Left renal pelvis (tissue), 4 donors: ENCODE measurements around the gene KCTD2. TPM values are rescaled to one million over a fixed set of nuclear protein-coding genes. Genes with fewer than 3 reads are reported as not detected.

Experiments used
- DNase-seq, 4 donors: peaks; one replicate each; pipeline ENCODE4 v3.0.0-alpha.2; 2013; ENCODE audit warnings: low read depth in 4 of 4, low spot score in 3 of 4
- polyA plus RNA-seq, 4 donors: library from polyadenylated mRNA; unstranded; fragments of 120-200 nt; gene quantifications; one replicate each; pipeline ENCODE4 v1.2.1, GENCODE V29; 2013; ENCODE audit not compliant: insufficient read length in 4 of 4

The KCTD2 gene
- polyA plus RNA-seq, 4 donors, result 27.8 to 36.6 (median 31.1) TPM

DNA sequence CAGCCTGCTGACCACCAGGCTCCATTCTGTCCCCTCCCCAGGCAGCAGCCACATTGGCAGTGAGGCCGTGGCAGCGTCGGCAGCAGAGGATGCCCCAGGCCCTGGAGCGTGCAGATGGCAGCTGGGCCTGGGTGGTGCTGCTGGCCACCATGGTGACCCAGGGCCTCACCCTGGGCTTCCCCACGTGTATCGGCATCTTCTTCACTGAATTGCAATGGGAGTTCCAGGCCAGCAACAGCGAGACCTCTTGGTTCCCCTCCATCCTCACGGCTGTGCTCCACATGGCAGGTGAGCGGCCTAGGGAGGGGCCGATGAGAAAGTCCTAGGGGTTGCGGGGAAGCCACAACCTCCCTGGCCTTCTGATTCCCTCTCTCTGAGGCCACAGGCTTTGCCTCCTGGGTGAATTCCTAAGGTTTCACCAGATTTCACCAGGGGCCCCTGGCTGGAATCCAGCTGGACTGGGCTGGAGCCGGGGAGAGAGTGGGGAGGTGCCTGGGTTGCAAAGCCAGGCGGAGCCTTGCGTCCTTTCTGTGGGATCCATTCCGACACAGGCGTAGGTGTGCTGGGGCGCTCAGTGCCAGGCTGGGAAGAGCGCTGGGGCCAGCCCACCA is 46.6 kb downstream of the KCTD2 start:
- no peak for DNase-seq

DNA sequence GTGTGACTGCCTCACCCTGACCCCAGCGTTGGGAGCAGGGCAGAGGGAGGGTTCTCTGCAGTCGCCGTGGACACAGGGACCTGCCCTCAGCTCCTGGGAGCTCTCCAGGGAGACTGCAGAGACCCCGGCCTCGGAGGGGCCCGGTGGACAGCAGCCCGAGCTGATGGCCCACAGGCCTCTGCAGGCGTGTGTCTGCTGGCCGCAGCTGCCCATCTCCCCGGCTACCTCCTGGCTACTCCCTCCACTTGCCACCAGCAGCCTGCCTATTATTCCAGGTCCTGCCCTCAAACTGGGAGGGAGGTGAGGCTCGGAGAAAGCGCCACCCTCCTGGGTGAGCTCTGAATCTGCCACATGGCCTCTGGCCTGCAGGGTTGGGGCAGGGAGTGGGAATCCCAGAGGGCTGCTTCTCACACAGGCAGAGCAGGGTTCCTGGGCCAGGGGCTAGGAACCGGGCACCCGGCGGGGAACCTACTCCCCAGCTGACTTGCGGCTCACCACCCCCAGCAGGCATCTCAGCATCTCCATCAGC is 47.9 kb downstream of the KCTD2 start:
- DNase-seq, result no peak

DNA sequence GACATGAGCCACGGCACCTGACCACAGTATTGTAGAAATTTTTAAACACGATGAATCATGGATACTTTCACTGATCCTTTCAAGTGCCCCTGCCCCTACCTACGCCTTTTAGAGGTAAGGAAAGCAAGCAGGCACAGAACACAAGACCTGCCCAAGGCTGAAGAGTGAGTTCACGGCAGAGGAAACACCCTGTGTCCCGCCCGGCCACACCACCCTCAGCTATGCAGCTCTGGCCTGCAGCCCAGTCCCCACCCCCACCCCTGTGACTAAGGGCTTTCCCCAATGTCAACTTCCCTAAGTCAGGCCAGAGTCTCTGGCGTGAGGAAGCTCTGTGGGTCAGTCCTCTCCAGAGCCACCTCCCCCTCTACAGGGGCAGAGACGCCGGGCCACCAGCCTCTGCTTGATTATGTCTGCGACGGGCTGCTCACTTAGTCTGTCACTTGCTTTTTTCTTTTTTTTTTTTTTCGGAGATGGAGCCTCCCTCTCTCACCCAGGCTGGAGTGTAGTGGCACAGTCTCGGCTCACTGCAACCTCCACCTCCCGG is 49.1 kb downstream of the KCTD2 start:
- DNase-seq, result no peak

DNA sequence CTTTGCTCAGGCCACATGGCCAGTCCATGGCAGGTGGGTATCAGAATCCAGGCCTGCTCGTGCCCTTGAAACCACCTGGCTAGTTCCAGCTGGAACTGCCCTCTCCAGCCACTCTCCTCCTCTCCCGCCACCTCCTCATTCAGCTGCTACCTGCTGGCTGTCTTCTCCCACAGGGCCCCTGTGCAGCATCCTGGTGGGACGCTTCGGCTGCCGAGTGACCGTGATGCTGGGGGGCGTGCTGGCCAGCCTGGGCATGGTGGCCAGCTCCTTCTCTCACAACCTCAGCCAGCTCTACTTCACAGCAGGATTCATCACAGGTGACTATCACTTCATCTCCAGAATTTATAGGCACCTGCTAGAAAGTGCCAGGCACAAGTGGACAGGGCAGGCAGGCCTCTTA is 50.8 kb downstream of the KCTD2 start:
- DNase-seq, result no peak

DNA sequence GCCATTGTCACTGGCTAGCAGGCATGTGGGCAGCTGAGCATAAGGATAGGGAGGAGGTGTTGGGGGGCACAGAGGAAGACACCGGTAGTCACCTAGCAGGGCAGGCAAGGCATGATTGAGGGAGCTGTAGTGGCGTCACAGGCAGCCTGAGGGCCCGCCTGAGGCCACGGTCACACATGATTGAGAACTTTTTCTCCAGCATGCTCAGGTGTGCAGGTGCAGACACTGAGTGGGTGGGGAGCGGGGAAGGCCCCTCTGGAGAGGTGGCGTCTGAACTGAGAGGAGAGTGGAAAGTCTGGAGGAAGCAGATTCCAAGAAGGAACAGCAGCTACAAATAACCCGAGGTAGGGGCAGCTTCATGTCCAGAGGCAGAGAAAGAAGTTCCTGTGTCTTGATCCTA is 51.8 kb downstream of the KCTD2 start:
- DNase-seq, result no peak

DNA sequence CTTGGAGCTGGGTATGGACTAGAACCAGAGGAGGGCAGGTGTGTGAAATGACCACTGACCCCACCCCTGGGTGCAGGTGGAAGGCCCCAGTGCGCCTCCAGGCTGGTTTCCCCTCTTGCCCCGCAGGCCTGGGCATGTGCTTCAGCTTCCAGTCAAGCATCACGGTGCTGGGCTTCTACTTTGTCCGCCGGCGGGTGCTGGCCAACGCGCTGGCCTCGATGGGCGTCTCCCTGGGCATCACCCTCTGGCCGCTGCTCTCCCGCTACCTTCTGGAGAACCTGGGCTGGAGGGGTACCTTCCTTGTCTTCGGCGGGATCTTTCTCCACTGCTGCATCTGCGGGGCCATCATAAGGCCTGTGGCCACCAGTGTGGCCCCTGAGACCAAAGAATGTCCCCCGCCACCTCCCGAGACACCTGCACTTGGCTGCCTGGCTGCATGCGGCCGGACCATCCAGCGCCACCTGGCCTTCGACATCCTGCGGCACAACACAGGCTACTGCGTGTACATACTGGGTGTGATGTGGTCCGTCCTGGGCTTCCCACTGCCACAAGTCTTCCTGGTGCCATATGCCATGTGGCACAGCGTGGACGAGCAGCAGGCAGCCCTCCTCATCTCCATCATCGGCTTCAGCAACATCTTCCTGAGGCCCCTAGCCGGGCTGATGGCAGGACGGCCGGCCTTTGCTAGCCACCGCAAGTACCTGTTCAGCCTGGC is 53.0 kb downstream of the KCTD2 start:
- no peak for DNase-seq

DNA sequence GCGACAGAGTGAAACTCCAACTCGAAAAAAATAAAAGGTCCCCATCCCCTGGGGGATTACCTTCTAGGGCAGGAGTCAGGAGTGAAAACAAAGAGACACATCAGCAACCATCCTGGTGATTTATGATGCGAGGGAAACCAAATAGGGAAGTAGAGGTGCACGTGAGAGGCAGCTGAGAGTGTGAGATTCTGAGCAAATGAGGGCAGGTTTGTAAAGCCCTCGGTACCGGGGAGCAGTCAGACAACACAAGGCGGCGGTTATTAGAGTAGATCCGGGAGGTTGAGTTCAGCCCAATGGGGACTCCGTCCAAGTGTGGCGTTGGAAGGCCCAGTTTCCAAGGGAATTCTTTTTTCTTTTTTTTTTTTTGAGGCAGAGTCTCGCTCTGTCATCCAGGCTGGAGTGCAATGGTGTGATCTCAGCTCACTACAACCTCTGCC is 55.4 kb downstream of the KCTD2 start:
- no peak for DNase-seq

DNA sequence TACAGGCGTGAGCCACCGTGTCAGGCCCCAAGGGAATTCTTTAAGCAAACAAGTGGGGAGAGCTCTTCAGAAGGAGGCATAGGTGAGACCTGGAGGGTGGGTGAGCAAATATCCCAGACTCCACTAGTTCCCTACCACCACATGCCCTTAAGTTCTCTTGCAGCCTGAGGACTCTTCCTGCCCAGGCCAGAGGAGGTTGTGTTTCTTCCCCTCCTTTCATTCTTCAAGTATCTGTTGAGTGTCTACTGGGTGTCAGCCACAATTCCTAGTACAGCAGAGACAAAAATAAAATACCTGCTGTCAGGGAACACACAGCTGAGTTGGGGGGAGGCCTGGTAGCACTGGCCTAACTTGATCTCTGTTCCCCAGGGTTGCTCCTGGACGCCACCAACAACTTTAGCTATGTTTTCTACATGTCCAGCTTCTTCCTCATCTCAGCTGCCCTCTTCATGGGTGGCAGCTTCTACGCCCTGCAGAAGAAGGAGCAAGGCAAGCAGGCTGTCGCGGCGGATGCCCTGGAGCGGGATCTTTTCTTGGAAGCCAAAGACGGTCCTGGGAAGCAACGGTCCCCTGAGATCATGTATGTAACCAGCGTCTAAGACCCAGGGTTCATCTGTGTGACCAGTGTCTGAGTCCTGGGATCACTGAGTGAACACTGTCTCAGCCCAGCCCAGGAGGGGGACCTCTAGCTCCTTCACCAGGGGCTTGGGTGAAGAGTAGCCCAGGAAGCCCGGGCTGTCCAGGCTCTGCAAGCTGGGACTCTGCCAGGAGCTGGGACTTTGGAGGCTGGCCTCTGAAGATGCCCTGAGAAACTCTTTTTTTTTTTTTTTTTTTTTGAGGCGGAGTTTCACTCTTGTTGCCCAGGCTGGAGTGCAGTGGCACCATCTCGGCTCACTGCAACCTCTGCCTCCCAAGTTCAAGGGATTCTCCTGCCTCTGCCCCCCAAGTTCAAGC is 56.9 kb downstream of the KCTD2 start:
- no peak for DNase-seq

DNA sequence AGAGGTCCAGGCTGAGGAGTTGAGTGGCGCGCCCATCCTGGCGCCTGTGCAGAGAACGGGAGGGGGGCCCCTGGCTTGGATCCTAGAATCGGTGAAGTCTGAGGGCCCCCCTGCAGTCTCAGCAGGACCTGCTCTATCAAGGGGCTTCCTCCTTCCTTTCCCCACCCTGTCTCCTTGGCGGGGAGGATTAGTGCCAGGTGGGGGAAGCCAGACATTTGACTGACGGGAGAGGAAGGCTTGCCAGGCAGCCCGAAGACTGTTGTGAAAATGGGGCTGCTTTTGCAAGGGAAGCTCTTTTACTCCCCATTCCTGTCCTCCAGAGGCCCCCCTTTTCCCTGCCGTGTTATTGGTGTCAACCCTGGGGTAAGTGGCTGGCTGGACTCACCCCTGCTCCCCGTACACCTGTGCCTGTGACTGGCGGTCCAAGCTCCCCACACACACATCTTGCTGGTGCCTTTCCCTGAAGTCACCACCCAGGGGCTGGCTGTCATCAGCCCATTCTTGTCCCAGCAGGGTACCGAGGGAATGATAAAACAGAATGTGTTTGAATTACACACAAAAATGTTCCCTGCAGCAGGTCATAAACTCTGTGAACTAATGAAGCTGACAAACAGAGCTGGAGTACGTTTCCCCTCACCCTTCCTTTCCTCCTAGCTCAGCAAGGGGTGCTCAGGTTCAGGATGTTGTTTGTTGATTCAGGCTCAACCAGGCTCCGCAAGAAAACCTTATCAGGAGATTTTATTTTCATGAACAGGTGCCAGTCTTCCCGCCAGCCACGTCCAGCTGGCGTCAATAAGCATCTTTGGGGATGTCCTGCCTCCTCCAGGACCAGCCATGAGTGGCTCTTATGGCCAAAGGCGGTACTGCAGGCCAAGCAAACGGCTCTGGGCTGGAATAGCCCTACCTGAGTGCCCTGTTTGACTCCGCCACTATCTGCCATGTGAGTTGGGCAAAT is 58.4 kb downstream of the KCTD2 start:
- DNase-seq, result no peak

DNA sequence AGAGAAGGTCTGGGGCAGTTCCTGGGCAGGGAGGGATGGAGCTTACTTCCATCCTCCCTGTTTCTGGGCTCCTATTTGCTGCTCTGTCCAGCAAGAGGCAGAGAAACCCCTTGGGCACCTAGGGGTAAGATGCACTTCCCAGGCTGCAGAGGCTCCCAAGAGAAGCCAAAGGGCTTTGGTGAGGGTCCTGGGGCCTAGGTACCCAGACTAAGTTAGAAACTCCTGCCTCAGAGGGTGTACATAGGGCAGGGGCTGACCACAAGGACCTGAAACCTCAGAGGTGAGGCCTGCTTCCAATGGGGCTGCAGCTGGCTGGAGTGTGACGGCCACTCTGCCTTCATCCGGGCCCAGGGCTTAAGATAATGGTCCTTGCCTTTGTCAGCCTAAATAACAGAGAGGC is 61.2 kb downstream of the KCTD2 start:
- no peak for DNase-seq

DNA sequence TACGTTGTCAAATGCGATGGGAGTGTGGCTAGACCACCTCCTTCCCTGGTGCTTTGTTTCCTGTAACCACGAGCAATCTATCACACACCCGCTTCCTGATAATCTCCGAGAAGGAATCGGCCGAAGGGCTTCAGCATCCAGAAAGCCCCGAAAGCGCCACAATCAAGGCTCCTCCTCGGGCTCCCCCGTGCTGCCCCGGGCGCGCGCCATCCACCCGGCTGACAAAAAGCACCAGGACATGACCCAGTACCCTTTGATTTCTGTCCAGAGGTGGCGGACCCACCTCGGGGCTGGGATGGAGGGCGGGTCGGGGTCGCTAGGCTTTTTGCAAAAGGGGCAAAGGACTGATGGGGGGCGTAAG is 62.0 kb downstream of the KCTD2 start:
- no peak for DNase-seq

DNA sequence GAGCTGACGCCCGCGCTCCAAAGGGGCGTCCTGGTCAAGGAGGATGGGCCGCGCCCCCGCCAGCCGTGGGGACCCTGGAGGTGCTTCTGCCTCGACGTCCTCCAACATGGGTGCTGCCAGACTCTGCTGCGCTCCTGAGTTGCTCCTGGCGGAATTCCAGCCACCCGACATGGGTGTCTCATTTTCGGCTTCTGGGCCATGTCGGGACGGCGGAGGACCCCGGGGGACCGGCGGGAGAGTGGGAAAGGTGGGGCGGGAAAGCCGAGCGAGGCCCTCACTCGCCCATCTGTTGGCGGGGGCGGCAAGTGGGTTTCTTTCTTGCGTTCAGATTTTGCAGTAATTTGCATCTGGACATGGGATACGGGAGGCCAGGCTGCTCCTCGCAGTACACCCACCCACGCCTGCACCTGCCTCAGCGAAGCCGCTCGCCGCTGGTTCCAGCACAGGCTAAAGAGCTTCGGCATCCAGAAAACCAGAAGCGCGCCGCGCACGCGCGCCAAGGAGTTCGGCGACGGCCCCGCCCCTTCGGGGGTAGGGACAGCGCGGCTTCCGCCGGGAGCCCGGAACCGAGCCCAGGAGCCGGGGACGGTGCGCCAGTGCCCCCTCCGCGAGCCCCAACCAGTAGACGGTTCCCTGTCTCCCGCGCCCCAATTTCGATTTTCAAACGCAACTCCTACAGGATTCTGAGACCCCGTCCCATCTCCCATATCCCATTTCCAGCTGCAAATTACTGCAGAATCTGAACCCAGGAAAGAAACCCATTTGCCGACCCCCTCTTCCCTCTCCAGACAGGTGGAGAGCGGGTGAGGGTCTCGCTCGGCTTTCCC is 62.6 kb downstream of the KCTD2 start, which contains the start of gene ARMC7:
TSS of gene ARMC7 (plus strand) at position 563 of the 827 bp plus-strand sequence. CDS start 320 bp downstream, outside the sequence.
- DNase-seq, result no peak

DNA sequence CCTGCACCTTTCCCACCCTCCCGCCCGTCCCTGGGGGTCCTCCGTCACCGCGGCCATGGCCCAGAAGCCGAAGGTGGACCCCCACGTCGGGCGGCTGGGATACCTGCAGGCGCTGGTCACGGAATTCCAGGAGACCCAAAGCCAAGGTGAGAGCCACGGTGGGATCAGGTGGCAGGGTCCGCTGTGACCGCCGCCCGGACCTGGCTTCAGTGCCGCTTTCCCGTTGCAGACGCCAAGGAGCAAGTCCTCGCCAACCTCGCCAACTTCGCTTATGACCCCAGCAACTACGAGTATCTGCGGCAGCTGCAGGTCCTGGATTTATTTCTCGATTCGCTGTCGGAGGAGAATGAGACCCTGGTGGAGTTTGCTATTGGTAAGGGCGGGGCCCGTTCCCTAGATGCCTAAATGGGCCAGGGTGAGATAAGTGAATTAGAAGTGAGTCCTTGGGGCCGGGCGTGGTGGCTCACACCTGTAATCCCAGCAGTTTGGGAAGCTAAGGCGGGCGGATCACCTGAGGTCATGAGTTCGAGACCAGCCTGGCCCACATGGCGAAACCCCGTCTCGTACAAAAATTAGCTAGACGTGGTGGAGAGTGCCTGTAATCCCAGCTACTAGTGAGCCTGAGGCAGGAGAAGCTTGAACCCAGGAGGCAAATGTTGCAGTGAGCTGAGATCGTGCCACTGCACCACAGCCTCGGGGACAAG is 63.4 kb downstream of the KCTD2 start:
- no peak for DNase-seq

DNA sequence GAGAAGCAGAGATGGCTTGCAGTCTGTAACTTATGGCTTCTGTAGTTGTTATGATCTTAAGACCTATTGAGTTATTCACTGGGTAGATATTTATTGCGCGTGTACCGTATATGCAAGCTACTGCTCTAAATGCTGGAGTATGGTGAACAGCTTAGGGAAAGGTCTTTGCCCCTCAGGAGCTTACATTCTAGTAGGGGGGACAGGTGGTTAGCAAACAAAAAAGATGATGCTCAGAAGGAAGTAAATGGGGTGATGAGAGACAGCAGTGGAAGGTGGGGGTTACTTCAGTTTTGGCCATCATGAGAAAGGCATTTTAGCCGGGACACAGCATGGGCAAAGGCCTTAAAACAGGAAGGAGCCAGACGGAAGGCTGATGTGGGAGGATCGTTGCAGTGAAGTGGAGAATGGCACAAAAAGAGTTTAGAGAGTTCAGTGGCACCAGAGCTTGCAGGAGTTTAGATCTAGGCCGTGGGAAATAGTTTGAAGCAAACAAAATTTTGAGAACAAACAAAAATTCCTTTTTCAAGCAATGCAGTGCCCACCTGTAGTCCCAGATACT is 64.8 kb downstream of the KCTD2 start:
- DNase-seq, result no peak

DNA sequence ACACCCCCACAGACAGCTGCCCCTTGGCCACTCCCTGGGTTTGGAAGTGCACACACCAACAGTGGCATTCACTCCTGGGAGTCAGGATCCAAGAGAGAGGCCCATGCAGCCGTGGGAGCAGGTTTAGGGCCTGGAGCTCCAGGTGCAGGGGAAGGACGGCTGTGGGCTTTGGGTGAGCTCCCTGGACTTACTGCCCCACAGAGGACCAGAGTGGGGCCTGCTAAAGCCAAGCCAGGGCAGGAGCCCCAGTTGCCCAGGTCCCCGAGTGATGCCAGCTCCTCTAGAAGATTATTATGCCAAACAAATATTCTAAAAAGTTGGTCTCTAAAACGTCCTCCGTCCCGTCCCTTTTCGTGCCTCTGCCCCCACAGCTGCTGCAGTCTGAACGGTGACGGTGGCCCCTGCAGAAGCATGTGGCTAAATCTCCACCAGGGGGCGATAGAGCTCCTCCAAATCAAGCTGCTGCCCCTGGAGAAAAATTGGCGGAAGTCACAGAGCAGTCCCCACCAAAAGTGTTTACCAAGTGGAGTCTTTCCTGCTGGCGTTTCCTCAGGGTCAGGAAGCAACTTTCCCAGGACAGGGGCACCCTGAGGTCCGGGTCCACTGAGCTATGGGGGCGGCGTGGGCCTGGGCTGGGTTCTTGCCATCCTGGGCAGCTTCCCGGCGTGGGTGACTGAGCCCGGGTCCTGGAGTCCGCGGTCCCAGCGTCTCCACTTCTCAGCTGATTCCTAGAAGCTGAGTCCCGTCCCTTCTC is 67.0 kb downstream of the KCTD2 start:
- DNase-seq, result peak; percentile 87 to 90 (median 88)

DNA sequence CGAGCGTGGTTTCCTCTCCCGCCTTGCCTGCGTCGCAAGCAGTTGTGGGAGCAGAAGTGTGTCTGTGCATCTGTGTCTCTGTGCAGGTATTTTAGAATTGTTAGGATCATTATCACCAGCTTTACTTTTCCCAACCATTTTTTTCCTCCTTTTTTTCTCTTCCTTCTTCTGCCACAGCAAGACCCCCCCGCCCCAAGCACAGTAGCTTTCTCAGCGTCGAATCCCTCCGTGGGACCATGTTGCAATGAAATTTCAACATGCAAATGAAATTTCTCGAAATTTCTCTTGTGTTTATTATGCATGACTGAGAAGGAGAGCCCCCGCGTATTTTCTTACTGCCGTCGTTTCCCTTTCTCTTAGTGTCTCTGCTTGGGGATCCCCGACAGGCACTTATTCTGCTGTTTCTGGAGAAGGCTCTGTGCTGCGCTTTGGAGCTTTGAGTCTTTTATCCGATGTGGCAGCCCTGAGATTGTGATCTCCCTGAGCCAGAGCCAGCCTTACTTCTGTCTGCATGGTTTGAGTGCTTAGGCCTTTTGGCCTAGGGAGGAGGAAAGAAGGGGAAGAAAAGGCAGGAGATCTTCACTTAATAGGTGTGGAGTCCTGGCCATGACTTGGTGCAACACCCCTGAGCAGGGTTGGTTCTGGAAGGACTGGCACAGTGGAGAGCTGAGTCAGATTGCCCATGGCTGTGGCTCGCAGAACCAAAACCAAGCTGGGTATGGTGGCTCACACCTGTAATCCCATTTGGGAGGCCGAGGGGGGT is 67.7 kb downstream of the KCTD2 start:
- DNase-seq, result no peak
